CD4-positive, alpha-beta memory T cell (primary cell): Measurements from ENCODE around the gene GNB1L. TPM values are rescaled to one million over a fixed set of nuclear protein-coding genes. Genes with fewer than 3 reads are reported as not detected.

Source experiments
- CTCF ChIA-PET: fragments of 350-600 bp; sonication (Branson Sonifier 250); formaldehyde crosslinking; loops from one replicate; lab custom pipeline; 2021; ENCODE audit warnings: inconsistent platforms; ENCODE audit not compliant: partially characterized antibody; lab: Charles Lee
- POLR2A ChIA-PET: fragments of 350-600 bp; sonication (Branson Sonifier 250); formaldehyde crosslinking; loops from one replicate; lab custom pipeline; 2021; ENCODE audit not compliant: partially characterized antibody; lab: Charles Lee
- DNase-seq, 5 donors: peaks; one replicate each; pipeline versions ENCODE4 v3.0.0 to v3.0.0-alpha.2; 2020 to 2022; ENCODE audit warnings: mixed read lengths in 1 of 5
- H3K27ac ChIP-seq: one replicate; pipeline ENCODE4 v1.7.0; 2013; ENCODE audit warnings: low read depth, low read length
- H3K27me3 ChIP-seq: 2 replicates; pipeline ENCODE4 v1.7.0; 2013; ENCODE audit warnings: mild to moderate bottlenecking, low read length, moderate library complexity; ENCODE audit not compliant: insufficient read depth
- H3K36me3 ChIP-seq: 2 replicates; pipeline ENCODE4 v1.7.0; 2013; ENCODE audit warnings: mild to moderate bottlenecking, low read length, moderate library complexity; ENCODE audit not compliant: insufficient read depth
- H3K4me1 ChIP-seq: 2 replicates; pipeline ENCODE4 v1.7.0; 2013; ENCODE audit warnings: mild to moderate bottlenecking, low read length, moderate library complexity; ENCODE audit not compliant: insufficient read depth
- H3K4me3 ChIP-seq, 2 donors: one replicate each; pipeline ENCODE4 v1.7.0; 2013; ENCODE audit warnings: low read length in 2 of 2, mild to moderate bottlenecking in 1 of 2
- H3K9me3 ChIP-seq, 2 donors: one replicate each; pipeline ENCODE4 v1.7.0; 2013; ENCODE audit warnings: low read length in 2 of 2, control low read depth in 1 of 2; ENCODE audit not compliant: control insufficient read depth in 1 of 2
- H3K27ac Mint-ChIP-seq, 7 donors: one replicate each; pipeline ENCODE4 v1.8.0; 2020 to 2021; ENCODE audit warnings: mixed read lengths in 7 of 7, mild to moderate bottlenecking in 6 of 7, inconsistent platforms in 3 of 7, moderate library complexity in 3 of 7
- H3K27me3 Mint-ChIP-seq, 2 donors: one replicate each; pipeline ENCODE4 v1.8.0; 2020 to 2021; ENCODE audit warnings: mixed read lengths in 2 of 2
- H3K36me3 Mint-ChIP-seq, 2 donors: one replicate each; pipeline ENCODE4 v1.8.0; 2020 to 2021; ENCODE audit warnings: mixed read lengths in 2 of 2, inconsistent platforms in 1 of 2, mild to moderate bottlenecking in 1 of 2
- H3K4me1 Mint-ChIP-seq, 4 donors: one replicate each; pipeline ENCODE4 v1.8.0; 2020 to 2021; ENCODE audit warnings: mixed read lengths in 4 of 4, mild to moderate bottlenecking in 1 of 4
- H3K4me3 Mint-ChIP-seq, 8 donors: one replicate each; pipeline ENCODE4 v1.8.0; 2020 to 2021; ENCODE audit warnings: mixed read lengths in 8 of 8, mild to moderate bottlenecking in 7 of 8, moderate library complexity in 6 of 8, inconsistent platforms in 3 of 8
- H3K9me3 Mint-ChIP-seq, 8 donors: one replicate each; pipeline ENCODE4 v1.8.0; 2020 to 2021; ENCODE audit warnings: mixed read lengths in 8 of 8, mild to moderate bottlenecking in 5 of 8, inconsistent platforms in 3 of 8, moderate library complexity in 1 of 8
- intact Hi-C: fragments of 100-400 bp; cut with micrococcal nuclease; formaldehyde crosslinking; loops from one replicate; pipeline ENCODE4 v1.15.1; 2023
- polyA plus RNA-seq, 2 donors: library from polyadenylated mRNA; unstranded; fragments of 300-500 nt; fragmentation: Illumina TruSeq; gene quantifications; one replicate each; pipeline ENCODE4 v1.2.3, GENCODE V29; 2021
- total RNA-seq, 2 experiments: library from RNA; stranded (reverse); gene quantifications; one replicate each; pipeline ENCODE4 v1.2.3, GENCODE V29; 2021

Gene GNB1L
- total and polyA plus RNA-seq, 4 experiments from 2014 or later = 7.9 to 14.6 (median 10.7) TPM

DNA sequence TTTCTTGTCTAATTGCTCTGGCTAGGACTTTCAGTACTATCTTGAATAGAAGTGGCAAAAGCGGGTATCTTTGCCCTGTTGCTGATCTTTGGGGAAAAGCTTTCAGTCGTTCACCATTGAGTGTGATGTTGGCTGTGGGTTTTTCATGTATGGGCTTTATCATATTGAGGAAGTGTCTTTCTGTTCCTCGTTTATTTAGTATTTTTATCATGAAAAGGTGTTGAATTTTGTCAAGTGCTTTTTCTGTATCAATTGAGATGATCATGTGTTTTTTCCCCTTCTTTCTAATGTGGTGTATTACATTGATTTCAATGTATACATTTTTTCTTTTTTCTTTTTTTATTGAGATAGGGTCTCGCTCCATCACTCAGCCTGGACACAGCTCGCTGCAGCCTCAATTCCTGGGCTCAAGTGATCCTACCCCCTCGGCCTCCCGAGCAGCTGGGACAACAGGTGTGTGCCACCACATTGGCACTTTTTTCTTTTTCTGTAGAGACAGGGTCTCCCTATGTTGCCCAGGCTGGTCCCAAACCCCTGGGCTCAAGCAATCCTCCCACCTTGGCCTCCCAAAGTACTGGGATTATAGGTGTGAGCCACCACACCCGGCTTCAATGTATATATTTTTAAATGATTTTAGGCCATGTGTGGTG is 5.3 kb upstream of the GNB1L start:
- intact Hi-C loops = no loop called here
- no peaks in the 10 kb centered on the region for H3K9me3 Mint-ChIP-seq
- no peak overlapping the region for H3K27ac ChIP-seq
- DNase-seq = no peak
- H3K4me3 ChIP-seq = no peak overlapping the region
- H3K27me3 ChIP-seq = no peaks in the 10 kb centered on the region
- ChIA-PET CTCF (no interaction called here), POLR2A (no interaction called here)
- peaks cover 0 to 9% of the 10 kb centered on the region in 2 donors for H3K36me3 Mint-ChIP-seq
- no peak overlapping the region for H3K4me3 Mint-ChIP-seq
- peak overlapping the region in 3 of 7 donors; percentile 53 to 82 (median 73) for H3K27ac Mint-ChIP-seq
- peaks cover 16% of the 10 kb centered on the region for H3K4me1 ChIP-seq
- H3K9me3 ChIP-seq = no peaks in the 10 kb centered on the region
- peaks cover 5 to 28% (median 15%) of the 10 kb centered on the region in 4 donors for H3K4me1 Mint-ChIP-seq
- H3K36me3 ChIP-seq = no peaks in the 10 kb centered on the region
- no peaks in the 10 kb centered on the region for H3K27me3 Mint-ChIP-seq

DNA sequence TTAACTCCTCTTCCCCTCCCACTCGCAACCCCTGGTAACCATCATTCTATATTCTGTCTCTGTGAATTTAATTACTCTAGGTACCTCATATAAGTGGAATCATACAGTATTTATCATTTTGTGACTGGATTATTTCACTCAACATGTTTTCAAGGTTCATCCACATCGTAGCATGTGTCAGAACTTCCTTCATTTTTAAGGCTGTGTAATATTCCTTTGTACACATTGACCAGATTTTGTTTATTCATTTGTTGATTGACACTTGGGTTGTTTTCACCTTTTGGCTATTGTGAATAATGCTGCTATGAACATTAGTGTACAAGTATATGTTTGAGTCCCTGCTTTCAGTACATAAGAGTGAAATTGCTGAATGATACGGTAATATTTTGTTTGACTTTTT is 2.7 kb upstream of the GNB1L start:
- H3K36me3 Mint-ChIP-seq = peaks cover 0 to 31% of the 10 kb centered on the region in 2 donors
- peaks cover 34% of the 10 kb centered on the region for H3K4me1 ChIP-seq
- H3K9me3 Mint-ChIP-seq = no peaks in the 10 kb centered on the region
- POLR2A ChIA-PET = no interaction called here
- H3K4me1 Mint-ChIP-seq = peaks cover 23 to 48% (median 32%) of the 10 kb centered on the region in 4 donors
- peaks cover under 1% of the 10 kb centered on the region for H3K36me3 ChIP-seq
- H3K4me3 ChIP-seq = no peak overlapping the region
- H3K9me3 ChIP-seq = no peaks in the 10 kb centered on the region
- peak overlapping the region; percentile 15 to 96 (median 54) for H3K27ac Mint-ChIP-seq
- H3K4me3 Mint-ChIP-seq = peak overlapping the region in 2 of 8 donors; percentile 15 to 39
- no peaks in the 10 kb centered on the region for H3K27me3 ChIP-seq
- CTCF ChIA-PET = no interaction called here
- no peak for DNase-seq
- intact Hi-C loops = no loop called here
- no peaks in the 10 kb centered on the region for H3K27me3 Mint-ChIP-seq
- no peak overlapping the region for H3K27ac ChIP-seq

DNA sequence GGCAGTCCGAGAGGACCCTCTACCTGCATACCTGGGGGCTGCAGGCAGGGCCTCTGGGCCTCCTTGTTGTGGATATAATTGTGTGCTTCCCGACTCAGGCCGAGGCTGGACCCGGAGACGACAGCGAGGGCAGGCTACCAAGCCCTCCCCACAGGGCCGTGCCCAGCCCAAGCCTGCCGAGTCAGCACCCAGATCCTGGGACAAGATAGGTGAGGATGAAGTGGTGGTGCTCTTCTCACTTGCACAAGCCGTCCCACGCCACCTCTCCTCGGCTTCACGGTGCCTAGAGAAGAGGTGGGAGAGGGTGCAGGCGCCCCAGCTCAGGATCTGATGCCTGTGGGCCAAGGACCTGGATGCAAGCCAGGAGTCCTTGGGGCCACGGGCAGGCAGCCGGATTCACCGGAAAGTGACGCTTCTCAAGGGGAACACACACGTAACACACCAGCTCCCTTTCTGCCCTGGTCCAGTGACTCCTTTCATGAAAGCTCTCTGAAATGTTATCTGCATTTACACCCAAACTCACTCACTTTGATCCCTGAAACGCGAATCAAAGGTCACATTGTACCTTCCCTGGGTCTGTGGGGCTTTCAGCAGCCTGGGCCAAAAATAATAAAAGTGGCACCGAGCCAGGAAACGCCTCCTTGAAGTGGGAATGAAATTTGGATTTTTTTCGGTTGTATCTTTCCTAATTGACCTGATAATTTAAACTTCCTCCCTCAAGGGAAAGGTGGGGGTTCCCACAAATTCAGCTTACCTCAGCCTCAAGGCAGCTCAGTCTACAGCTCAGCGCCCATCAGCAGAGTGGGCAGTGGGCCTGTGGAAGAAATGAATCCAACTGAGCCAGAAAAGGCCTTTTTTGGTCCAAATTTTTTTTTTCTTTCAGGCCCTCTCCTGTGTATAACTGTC is 1.1 kb upstream of the GNB1L start:
- peak overlapping the region; percentile 85 for H3K27ac ChIP-seq
- DNase-seq = peak; percentile 37 to 72 (median 49)
- CTCF ChIA-PET = interaction anchor here (0.6 to 1.6 kb wide), 5 partner anchors 15 to 563 kb away, joined by 3 to 5 read pairs (median 3); no protein-coding TSS in a partner anchor
- Mint-ChIP-seq H3K27me3 (no peaks in the 10 kb centered on the region), H3K27ac (peak overlapping the region; percentile 94 to 96 (median 96)), H3K9me3 (no peaks in the 10 kb centered on the region), H3K4me3 (peak overlapping the region; percentile 92 to 98 (median 94)), H3K36me3 (peaks cover 0 to 37% of the 10 kb centered on the region in 2 donors), H3K4me1 (peaks cover 24 to 62% (median 41%) of the 10 kb centered on the region in 4 donors)
- H3K27me3 ChIP-seq = no peaks in the 10 kb centered on the region
- POLR2A ChIA-PET = interaction anchor here (0.7 to 3.6 kb wide), 13 partner anchors 11 to 165 kb away, joined by 3 to 92 read pairs (median 5); partner anchors contain the start of genes COMT, TANGO2 and TXNRD2
- H3K4me1 ChIP-seq = peaks cover 39% of the 10 kb centered on the region
- peaks cover 17% of the 10 kb centered on the region for H3K36me3 ChIP-seq
- peak overlapping the region; percentile 77 to 94 for H3K4me3 ChIP-seq
- intact Hi-C loops = loop anchor here (1.0 kb wide), 1 partner anchor 36 kb away; no protein-coding TSS in a partner anchor
- H3K9me3 ChIP-seq = no peaks in the 10 kb centered on the region

DNA sequence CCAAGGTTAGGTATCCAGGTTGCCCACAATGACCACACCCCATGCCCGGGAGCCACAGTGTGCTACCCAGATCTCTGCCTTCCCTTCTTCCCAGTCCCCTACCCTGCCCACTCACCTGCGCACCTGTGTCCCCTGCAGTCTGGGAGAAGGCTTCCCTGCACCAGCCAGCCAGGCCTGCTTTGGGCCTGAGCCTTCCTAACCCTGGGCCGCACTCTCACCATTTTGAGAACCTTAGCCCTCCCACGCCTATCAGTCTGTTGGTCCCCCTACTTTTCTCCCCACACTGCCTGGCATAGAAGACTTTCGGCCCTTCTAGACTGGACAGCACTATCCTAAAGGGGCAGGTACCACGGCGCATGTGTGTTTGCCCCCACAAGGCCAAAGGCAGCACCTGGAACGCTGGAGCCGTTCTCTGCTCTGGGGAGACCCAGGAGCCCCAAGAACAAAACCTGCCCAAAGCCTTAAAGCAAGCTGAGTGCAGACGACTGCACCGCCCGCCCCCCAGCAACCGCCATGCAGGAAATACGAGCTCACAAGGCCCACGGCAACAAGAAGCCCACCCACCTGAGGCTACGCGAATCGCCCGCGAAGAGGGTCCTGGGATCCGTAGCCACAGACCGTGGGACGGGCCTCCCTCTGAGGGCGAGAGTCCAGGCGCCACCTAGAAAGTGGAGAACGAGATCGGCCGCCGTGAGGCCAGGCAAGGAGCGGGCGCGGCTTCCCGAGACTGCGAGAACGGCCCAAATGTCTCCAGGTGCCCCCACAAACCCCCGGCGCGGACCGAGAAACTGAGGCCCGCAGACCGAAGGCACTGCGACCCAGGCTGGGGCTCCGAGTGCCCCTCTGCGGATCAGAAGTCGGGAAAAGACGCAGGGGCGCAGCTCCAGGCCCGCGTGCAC is 546 bp downstream of the GNB1L start:
- H3K4me3 ChIP-seq = peak overlapping the region; percentile 77 to 94
- DNase-seq = peak; percentile 12 to 46 (median 19)
- no peaks in the 10 kb centered on the region for H3K9me3 ChIP-seq
- Mint-ChIP-seq H3K4me3 (peak overlapping the region; percentile 92 to 98 (median 94)), H3K27me3 (no peaks in the 10 kb centered on the region), H3K36me3 (peaks cover 0 to 45% of the 10 kb centered on the region in 2 donors), H3K27ac (peak overlapping the region; percentile 90 to 96 (median 96)), H3K4me1 (peaks cover 28 to 66% (median 45%) of the 10 kb centered on the region in 4 donors), H3K9me3 (no peaks in the 10 kb centered on the region)
- ChIA-PET POLR2A (interaction anchor here (0.6 to 3.6 kb wide), 6 partner anchors 22 to 88 kb away, joined by 3 to 92 read pairs (median 11); partner anchors contain the start of genes COMT and TXNRD2), CTCF (interaction anchor here (0.6 to 1.2 kb wide), 4 partner anchors 36 to 98 kb away, joined by 3 read pairs; no protein-coding TSS in a partner anchor)
- H3K27ac ChIP-seq = peak overlapping the region; percentile 85
- intact Hi-C loops = loop anchor here (1.0 kb wide), 1 partner anchor 136 kb away; no protein-coding TSS in a partner anchor
- peaks cover 25% of the 10 kb centered on the region for H3K36me3 ChIP-seq
- H3K27me3 ChIP-seq = no peaks in the 10 kb centered on the region
- peaks cover 43% of the 10 kb centered on the region for H3K4me1 ChIP-seq

DNA sequence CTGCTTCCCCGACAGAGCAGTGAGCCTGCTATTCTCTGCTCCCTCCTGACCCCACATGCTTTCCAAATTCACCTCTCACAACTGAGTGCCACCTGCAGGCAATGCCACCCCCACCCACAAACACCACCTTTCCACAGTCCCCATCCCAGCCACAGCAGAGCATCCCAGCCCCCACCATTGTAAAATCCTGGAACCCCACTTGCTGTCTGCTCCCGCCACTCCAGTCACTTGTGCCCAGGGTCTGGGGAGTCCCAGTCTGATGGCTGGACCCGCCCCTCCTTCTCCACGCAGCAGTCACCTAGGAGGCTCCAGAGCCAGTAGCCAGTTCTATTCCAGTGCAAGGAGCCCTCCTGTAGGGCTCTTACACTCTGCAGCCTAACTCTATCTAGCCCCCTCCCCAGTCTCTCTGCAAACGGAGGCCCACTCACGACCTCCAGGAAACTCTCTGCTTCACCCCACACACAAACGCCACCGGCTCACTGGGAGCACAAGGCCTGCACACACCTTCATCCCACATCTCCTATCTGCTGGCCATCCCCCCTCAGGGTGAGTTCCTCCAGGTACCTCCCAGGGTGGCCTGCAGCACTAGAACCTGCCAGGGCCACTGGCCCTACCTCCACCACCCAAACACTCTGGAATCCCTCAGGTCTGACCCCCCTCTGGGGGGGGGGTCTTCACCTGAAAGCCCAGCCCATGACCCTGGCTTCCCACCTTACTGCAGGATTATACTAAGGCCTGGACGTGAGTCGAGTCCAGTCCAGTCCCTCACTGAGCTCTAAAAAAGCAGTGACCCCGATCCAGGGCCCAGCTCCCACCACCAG is 1.4 kb downstream of the GNB1L start:
- peak in 1 of 5 donors; percentile 35 for DNase-seq
- POLR2A ChIA-PET = interaction anchor here (0.6 to 3.6 kb wide), 3 partner anchors 21 to 38 kb away, joined by 3 to 92 read pairs (median 38); no protein-coding TSS in a partner anchor
- H3K27me3 Mint-ChIP-seq = no peaks in the 10 kb centered on the region
- Histone ChIP-seq H3K36me3 (peaks cover 25% of the 10 kb centered on the region), H3K4me1 (peaks cover 47% of the 10 kb centered on the region), H3K9me3 (no peaks in the 10 kb centered on the region), H3K27me3 (no peaks in the 10 kb centered on the region), H3K27ac (peak overlapping the region; percentile 85), H3K4me3 (peak overlapping the region; percentile 77 to 94)
- intact Hi-C loops = no loop called here
- peak overlapping the region; percentile 91 to 96 (median 94) for H3K27ac Mint-ChIP-seq
- H3K4me1 Mint-ChIP-seq = peaks cover 29 to 66% (median 45%) of the 10 kb centered on the region in 4 donors
- CTCF ChIA-PET = interaction anchor here (1.1 kb wide), 1 partner anchor 39 kb away, joined by 3 read pairs; no protein-coding TSS in a partner anchor
- no peaks in the 10 kb centered on the region for H3K9me3 Mint-ChIP-seq
- peaks cover 0 to 45% of the 10 kb centered on the region in 2 donors for H3K36me3 Mint-ChIP-seq
- peak overlapping the region; percentile 92 to 98 (median 94) for H3K4me3 Mint-ChIP-seq
